Peyer's patch (tissue), 4 donors: ENCODE data around the gene MACC1.

Source experiments
- CTCF ChIP-seq, 6 experiments: fragments of 450-650 bp in 4 of 6; fragments of 200-600 bp in 2 of 6; sonication (generic) in 1 of 6; IDR thresholded peaks; one replicate each; pipeline ENCODE4 v1.5.1; 2017 to 2019; ENCODE audit warnings: antibody characterized with exemption in 6 of 6, mild to moderate bottlenecking in 3 of 6, moderate library complexity in 1 of 6
- POLR2A ChIP-seq, 2 donors: fragments of 450-650 bp; IDR thresholded peaks; one replicate each; pipeline ENCODE4 v1.5.1; 2017; ENCODE audit warnings: antibody characterized with exemption in 2 of 2, mild to moderate bottlenecking in 2 of 2, moderate library complexity in 2 of 2

- peak in 1 of 6 experiments; percentile 6 for TF ChIP-seq CTCF (IDR thresholded peaks at IDR 0.05)
- TF ChIP-seq POLR2A (IDR thresholded peaks at IDR 0.05): no peak
These were observed 102.7 kb downstream of the MACC1 start for GRCh38 chr7:20114468-20114867.
